Mesodermal cell (in vitro differentiated cells): Measurements from ENCODE around the gene EPS15.

Experiments
- H3K27ac ChIP-seq: 2 replicates; pipeline ENCODE4 v1.7.0; 2013; ENCODE audit warnings: mild to moderate bottlenecking, low read depth, low read length, moderate library complexity; ENCODE audit not compliant: severe bottlenecking
- H3K36me3 ChIP-seq: 2 replicates; pipeline ENCODE4 v1.7.1; 2013; ENCODE audit warnings: mild to moderate bottlenecking, low read length, moderate library complexity; ENCODE audit not compliant: control insufficient read depth, insufficient read depth
- H3K4me1 ChIP-seq: one replicate; pipeline ENCODE4 v1.7.1; 2013; ENCODE audit warnings: mild to moderate bottlenecking, low read length; ENCODE audit not compliant: insufficient read depth, control insufficient read depth, poor library complexity, severe bottlenecking
- H3K4me3 ChIP-seq: 2 replicates; pipeline ENCODE4 v1.7.0; 2013; ENCODE audit warnings: low read length, control low read depth, mild to moderate bottlenecking; ENCODE audit not compliant: insufficient read depth, poor library complexity, severe bottlenecking; ENCODE audit errors: extremely low read depth
- H3K9me3 ChIP-seq: 2 replicates; pipeline ENCODE4 v1.7.1; 2013; ENCODE audit warnings: mild to moderate bottlenecking, low read length, moderate library complexity; ENCODE audit not compliant: control insufficient read depth
- whole genome bisulfite sequencing, 2 experiments: methylation state at CpG; one replicate each; pipeline ENCODE4 v1.1.5; 2013; ENCODE audit warnings: missing lambda C conversion rate in 2 of 2; ENCODE audit not compliant: insufficient coverage in 2 of 2; 5-methylcytosine and 5-hydroxymethylcytosine counted together

EPS15 gene

DNA sequence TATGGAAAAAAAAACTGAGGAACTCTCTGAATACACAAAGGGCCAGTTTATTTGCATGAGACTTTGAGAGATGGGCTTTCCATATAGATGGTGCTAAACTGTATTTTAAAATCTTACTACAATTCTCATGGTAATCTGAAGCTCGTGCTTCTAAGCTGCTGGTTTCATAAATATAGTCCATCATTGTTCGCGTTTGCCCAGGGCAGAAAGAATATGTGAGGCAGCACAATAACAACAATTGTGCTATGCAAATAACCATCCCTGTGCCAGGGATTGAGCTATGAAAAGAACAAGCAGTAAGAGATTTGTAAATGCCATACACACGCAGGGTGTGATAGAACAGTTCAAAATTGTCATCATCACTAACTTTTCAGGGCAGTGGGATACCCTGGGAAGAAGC is 4.9 kb upstream of the EPS15 start:
- Histone ChIP-seq H3K36me3 (no peaks in the 10 kb centered on the region), H3K4me3 (no peak overlapping the region), H3K9me3 (no peaks in the 10 kb centered on the region), H3K4me1 (peaks cover 13% of the 10 kb centered on the region), H3K27ac (no peak overlapping the region)
- 87% methylated on average over 4 of the region's 4 CpGs; no CpG with 5 or more reads in 1 of the 2 experiments for WGBS, 2 experiments

DNA sequence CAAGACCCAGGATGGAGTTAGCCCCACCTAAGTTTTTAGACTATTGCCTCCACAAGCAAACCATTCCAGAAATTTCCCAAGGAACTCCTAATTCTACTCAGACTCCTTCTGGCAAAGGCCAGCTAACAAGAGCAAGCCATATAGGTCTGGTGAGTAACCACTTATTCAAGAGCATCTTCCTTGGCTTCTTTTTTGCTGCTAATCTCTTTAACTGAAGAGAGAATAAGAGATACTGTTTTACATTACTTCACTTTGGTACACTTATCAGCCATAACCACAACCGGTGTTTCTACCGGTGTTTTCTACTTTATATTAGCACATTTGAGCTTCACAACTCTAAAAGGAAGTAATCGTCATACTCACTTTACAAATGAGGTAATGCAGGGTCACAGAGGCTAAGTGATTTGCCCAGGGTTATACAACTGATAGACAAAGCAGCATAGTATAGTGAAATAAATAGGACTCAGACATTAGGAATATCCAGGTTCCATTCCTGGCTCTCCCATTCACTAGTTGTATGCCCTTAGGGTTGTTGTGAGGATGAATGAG is 1.7 kb upstream of the EPS15 start:
- H3K9me3 ChIP-seq, result no peaks in the 10 kb centered on the region
- no peak overlapping the region for H3K4me3 ChIP-seq
- peak overlapping the region; percentile 39 for H3K27ac ChIP-seq
- H3K36me3 ChIP-seq, result no peaks in the 10 kb centered on the region
- WGBS, 2 experiments, result 90% methylated on average over 2 of the region's 3 CpGs
- H3K4me1 ChIP-seq, result peaks cover 13% of the 10 kb centered on the region

DNA sequence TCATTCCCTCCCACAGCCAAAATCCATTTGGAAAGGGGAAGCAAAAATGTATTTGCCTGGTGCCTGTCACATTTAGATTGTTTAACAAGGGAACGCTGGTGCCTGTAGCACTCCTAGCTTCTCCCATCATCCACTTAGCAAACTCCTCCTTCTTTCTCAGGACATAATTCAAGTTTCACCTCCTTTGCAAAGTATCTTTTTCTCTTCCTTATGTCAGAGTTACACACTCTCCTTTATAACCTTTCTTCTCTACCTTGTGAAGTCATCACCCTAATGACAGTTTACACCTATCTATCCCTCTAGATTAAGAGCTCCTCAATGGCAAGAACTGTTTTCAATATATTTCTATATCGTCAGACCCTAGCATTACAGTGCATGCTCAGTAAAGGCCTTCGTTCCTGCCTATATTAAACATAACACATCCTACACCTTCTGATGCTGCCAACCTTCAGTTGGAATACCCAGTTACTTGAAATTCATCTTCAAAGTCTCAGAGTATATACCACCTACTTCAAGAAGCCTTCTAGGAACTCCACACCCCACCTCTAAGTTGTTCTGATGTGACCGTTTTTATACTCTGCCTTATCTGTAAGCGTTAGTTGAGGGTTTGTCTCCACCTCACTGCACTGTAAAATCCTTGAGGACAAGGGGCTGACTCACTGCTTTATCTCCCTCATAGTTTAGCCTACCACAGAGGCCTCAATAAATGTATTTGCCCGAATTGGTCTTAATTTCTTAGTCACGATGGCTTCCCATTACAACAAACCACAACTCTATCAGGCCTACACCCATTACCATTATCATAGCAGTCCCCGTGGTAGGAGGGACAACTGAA is 1.0 kb upstream of the EPS15 start:
- H3K36me3 ChIP-seq, result no peaks in the 10 kb centered on the region
- H3K27ac ChIP-seq, result peak overlapping the region; percentile 39
- no peak overlapping the region for H3K4me3 ChIP-seq
- H3K9me3 ChIP-seq, result no peaks in the 10 kb centered on the region
- 86 to 100% methylated on average over 4 to 7 of the region's 8 CpGs for WGBS, 2 experiments
- peaks cover 13% of the 10 kb centered on the region for H3K4me1 ChIP-seq

DNA sequence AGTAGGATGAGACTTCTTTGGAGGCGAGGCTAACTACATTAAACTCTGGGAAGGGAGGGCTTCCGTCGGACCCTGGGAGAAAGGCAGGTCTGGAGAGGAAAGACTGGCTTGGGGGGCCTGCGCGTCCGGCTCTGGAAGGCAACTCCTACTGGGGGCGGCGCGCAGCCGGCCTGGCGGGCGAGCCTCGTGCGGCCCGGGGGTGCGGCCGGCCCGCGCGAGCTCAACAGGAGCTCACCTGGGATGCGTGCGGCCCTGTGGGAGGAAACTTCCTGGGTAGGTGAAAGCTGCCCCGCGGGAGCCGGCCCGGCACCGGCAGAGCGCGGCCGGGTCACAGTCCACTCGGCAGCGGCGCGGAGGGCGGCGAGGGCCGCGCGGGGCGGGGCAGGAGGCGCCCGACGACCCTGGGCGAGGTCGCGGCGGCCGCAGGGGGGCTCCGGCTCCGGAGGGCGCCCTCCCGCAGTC is 449 bp downstream of the EPS15 start:
- WGBS, 2 experiments, result 0 to 1% methylated on average over 41 to 44 of the region's 52 CpGs
- peaks cover 13% of the 10 kb centered on the region for H3K4me1 ChIP-seq
- H3K27ac ChIP-seq, result peak overlapping the region; percentile 73
- peak overlapping the region; percentile 76 for H3K4me3 ChIP-seq
- H3K9me3 ChIP-seq, result no peaks in the 10 kb centered on the region
- no peaks in the 10 kb centered on the region for H3K36me3 ChIP-seq

DNA sequence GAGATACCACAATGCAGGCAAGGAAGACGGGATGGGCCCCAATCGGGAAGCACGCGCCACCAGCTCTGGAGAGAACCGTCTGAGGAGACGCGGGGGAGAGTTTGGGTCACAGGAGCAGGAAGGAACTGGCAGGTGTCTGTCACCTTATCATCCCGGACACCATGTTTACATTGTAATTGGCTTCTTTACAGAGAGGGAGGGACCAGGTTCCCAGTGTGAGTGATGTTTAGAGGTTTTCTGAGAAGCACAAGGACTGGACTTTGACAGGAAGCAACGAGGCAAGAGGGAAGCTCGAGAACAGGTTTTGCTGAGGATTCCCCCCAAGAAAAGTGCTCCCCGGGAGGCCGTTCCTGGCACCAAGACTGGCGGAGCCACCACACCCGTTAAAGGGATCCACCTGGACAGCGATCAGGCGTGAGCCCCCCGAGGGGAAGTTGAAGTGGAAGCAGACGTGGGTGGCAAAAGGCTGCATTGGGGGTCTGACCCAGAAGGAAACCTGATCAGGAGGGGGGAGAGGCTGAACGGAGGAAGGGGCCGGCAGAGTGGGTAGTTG is 957 bp downstream of the EPS15 start:
- Histone ChIP-seq H3K9me3 (no peaks in the 10 kb centered on the region), H3K36me3 (no peaks in the 10 kb centered on the region), H3K4me3 (peak overlapping the region; percentile 76), H3K27ac (peak overlapping the region; percentile 63), H3K4me1 (peaks cover 13% of the 10 kb centered on the region)
- WGBS, 2 experiments, result 0 to 1% methylated on average over 17 to 19 of the region's 20 CpGs

DNA sequence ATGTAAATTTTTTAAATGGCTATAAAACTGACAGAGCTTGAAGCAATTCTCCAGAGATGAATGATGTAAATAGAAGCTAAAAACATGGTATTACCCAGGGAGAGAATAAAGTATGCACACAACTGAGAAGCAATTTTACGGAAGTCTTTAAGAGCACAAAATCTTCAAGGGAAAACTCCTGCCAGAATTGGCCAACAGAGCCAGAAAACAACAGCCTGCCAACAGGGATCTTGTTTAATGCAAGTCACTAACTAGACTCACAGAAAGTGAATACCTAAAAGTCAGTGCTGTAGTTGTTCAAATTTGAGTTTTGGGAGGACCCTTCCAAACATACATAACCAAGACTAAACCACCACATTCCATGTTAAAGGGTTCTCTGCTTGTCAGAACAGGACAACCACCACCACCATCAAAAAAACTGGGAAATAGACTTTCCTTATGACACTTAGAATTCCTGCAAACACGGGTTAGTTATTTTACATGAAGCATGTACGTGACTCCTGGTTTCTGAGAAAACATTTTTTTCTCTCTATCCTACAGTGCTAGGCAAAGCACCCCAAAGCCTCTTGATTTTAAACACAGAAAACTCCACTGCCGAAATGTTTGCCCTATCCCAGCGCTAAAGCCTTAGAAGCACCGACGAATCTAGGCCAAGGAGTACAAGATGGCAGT is 1.6 kb downstream of the EPS15 start:
- Histone ChIP-seq H3K4me3 (peak overlapping the region; percentile 76), H3K27ac (peak overlapping the region; percentile 63), H3K9me3 (no peaks in the 10 kb centered on the region), H3K4me1 (peaks cover 13% of the 10 kb centered on the region), H3K36me3 (no peaks in the 10 kb centered on the region)
- WGBS, 2 experiments, result 19% methylated on average over 5 to 7 of the region's 7 CpGs

DNA sequence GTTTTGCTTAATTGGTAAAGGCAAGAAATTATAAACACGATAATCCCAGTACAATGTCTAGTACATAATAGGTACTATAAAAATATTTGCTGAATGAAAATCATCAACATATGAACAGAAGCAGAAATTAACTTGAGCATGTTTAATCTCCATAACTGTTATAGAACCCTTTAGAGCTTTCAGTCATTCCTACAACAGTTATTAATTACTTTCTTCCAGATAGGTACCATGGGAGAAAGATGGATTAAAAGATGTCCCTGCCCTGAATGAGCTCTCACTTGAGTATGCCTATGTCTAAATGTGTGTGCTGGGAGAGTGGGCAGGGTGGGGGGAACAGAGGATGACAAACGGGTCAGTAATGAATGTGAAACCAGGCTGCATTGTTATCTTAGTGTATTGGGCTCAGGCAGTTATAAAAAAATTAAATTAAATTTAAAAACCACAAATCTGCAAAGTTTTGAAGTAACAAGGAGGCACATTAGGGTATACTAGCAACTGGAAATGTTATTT is 2.4 kb downstream of the EPS15 start:
- Histone ChIP-seq H3K4me1 (peaks cover 13% of the 10 kb centered on the region), H3K4me3 (peak overlapping the region; percentile 76), H3K36me3 (no peaks in the 10 kb centered on the region), H3K9me3 (no peaks in the 10 kb centered on the region), H3K27ac (no peak overlapping the region)
- WGBS, 2 experiments, result 80% methylated on average over 1 of the region's 2 CpGs; no CpG with 5 or more reads in 1 of the 2 experiments

DNA sequence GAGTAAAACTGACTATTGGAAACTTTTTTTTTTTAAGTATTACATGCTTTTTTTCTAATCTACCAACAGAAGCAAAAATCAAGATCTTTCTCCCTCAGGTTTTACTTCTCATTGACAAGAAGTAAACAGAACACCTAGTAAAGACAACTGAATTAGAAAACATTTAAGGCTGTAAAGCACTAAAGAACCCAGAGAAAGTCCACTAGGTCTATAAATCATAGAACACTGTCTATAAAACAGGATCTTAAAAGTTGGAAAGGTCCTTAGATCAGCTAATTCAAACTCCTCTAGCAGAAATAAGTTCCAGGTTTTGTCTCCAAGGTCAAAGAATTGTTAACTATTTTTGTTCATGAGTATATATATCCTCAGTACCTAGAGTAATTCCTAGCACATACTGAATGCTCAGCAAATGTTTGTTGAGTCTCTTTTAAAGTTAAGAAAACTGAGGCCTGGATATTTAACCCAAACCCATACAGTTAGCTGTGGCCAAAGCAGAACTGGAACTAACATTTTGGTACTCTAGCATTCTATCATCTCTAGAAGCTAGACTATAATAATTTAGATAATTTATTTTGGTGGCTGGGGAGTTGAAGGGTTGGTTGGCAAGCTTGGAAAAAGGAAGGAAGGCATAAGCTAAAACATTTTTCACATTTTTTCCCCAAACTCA is 3.0 kb downstream of the EPS15 start:
- peaks cover 13% of the 10 kb centered on the region for H3K4me1 ChIP-seq
- H3K4me3 ChIP-seq, result no peak overlapping the region
- no peak overlapping the region for H3K27ac ChIP-seq
- H3K9me3 ChIP-seq, result no peaks in the 10 kb centered on the region
- H3K36me3 ChIP-seq, result no peaks in the 10 kb centered on the region

DNA sequence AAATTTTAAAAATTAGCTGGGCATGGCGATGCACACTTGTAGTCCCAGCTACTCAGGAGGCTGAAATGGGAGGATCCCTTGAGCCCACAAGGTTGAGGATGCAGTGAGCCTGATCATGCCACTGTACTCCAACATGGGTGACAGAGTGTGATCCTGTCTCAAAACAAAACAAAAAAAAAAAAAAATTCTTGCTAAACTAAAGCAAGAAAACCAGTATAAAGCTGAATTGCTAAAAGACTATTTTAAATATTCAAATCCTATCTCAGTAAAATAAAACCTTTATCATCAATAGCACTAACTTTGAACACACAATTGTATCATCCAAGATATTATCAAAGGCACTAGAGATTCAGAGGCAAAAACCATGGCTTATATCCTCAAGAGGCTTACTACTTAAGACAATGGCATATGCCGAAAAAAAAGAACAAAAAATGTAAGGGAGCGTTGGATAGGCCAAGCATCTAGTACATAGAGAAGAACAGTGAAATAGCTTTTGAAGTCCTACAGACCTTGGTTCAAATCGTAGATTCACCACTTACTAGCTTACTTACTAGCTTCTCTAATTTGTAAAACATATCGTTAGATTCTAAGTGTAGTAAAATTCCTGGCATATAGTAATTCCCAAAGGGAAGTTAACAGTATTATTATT is 3.6 kb downstream of the EPS15 start:
- Histone ChIP-seq H3K4me3 (no peak overlapping the region), H3K9me3 (no peaks in the 10 kb centered on the region), H3K4me1 (peaks cover 8% of the 10 kb centered on the region), H3K27ac (no peak overlapping the region), H3K36me3 (no peaks in the 10 kb centered on the region)
- WGBS, 2 experiments, result 100% methylated on average over 2 to 3 of the region's 5 CpGs

DNA sequence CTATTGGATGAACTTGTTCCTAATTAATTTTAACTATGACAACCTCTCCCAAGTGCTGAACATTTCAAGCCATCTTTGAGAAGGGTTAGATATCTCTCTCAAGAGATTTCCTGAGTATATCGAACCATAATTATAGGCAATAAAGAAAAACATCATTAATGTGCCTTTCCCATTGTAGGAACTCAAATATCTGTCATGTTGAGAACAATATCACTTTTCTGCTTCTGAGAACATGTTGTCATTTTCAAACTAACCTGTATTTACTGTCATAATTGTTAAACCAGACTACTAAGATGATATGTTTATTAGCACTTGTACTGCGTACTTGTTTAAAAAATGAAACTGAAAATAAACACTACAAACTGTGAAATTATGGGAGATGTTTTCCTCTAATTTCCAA is 4.3 kb downstream of the EPS15 start:
- Histone ChIP-seq H3K4me1 (peaks cover 1% of the 10 kb centered on the region), H3K36me3 (no peaks in the 10 kb centered on the region), H3K9me3 (no peaks in the 10 kb centered on the region), H3K4me3 (no peak overlapping the region), H3K27ac (no peak overlapping the region)
- WGBS, 2 experiments, result no CpG with 5 or more reads among the region's 2 CpGs
